Hematopoietic multipotent progenitor cell treated with erythropoietin and hydrocortisone succinate and interleukin-3 and kit ligand, for 17 days (in vitro differentiated cells): ENCODE data around the gene SYNPR.

Experiments used
- DNase-seq: peaks from one replicate; pipeline ENCODE4 v3.0.0-alpha.2; 2015; ENCODE audit warnings: low spot score

Gene SYNPR

DNA sequence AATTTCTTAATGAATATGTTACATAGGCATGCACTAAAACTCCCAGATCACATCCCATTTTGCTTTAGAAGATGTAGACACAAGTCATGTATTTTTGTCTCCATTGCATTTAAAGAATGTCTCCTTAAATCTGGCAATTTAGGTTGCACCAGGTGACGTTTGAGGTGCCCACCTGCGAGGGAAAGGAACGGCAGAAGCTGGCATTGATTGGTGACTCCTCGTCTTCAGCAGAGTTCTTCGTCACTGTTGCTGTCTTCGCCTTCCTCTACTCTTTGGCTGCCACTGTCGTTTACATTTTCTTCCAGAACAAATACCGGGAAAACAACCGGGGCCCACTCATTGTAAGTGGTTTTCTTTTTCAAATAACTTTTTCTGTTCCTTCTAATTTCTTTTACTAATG is 278.3 kb downstream of the SYNPR start:
- no peak for DNase-seq

DNA sequence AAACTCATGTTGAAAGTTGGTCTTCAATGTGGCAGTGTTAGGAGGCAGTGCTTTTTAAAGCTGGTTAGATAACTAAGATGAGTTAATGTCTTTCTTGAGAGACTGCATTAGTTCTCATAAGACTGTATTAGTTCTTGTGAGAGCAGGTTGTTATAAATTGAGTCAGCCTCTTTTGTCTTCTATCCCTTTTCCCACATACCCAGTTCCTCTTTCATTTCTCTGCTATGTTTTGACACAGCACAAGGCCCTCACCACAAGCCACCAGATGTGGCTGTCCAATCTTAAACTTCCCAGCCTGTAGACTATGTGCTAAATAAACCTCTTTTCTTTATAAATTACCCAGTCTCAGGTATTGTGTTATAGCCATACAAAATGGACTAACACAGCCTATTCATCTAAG is 279.8 kb downstream of the SYNPR start:
- DNase-seq, result no peak

DNA sequence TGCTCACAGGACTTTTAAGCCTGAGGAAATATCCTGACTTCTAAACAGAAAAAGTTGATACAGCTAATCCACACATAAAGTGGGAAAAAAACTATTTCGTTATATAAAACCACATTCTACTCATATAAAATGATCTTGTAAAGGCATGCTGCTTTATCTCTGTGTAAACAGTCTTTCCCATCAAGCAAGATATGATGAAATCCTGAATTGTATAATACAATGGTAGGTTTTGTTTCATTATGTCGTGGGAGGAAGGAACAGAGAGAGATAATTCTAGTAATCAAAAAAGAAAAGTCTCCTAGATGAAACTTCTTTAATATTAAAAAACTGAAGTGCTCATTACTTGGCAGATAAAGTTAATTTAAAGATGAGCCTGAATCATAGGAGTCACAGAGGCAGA is 281.8 kb downstream of the SYNPR start:
- no peak for DNase-seq

DNA sequence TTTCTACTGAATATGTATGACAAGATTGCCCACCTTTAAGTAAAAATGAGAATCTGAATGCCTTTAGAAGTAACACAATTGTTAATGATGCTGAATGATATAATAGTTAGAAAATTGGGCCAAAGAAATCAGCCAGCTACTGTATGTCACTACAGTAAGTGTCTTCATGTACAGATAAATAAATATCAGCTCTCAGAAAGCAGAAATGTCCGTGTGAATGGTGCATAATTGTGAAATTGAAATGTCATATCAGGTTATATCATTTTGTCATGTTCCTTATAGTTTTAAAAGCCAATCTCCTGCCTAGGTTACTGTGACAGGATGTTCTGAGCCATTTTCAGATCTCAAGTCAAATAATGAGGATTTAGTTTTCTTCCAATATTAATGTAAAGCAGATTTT is 283.8 kb downstream of the SYNPR start:
- no peak for DNase-seq

DNA sequence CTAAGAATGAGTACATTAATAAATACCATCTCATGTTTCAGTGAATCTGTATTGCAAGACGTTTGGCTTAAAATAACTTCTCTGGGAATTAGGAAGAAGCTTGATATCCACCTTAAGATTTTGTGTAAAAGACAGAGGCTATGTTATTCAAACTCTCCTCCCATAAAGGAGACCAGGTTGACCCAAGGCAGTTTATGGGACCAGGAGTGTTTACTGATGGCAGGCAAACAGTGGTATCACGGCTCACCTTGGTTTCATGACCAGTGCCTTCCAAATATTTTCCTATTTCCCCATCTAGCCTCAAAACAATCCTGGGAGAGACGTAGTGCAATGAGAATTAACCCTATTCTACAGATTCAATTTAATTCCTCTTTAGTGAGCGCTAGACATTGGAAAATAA is 284.2 kb downstream of the SYNPR start:
- DNase-seq, result no peak

DNA sequence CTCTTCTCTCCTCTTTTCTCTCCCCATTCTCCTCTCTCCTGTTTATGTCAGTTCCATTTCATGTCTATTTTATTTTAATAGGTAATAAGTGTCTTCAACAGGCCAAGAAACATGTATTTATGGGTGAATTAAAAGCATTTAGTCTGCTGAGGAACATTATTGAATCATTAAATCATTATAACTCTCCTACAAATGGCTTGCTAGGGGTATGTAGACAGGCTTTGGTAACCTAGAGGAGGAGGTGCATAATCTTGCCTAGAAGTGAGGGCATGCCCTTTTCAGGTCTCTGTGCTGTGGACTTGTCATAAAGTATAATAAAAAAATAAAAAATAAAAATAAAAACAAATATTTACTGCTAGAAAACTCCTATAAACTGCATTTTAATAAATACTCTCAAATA is 285.5 kb downstream of the SYNPR start:
- no peak for DNase-seq

DNA sequence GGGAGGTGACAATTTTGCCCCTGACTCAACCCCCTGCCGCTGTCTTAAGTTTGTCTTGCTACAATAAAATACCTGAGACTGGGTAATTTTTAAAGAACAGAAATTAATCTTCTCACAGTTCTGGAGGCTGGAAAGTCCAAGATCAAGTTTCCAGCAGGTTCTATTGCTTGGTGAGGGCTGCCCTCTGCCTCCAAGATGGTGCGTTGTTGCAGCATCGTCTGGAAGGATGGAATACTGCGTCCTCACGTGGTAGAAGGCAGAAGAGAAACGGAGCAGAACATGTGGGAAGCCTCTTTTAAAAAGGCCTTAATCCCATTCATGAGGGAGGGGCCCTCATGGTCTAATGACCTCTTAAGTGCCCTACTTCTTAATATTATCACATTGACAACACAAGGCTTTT is 287.1 kb downstream of the SYNPR start:
- no peak for DNase-seq

DNA sequence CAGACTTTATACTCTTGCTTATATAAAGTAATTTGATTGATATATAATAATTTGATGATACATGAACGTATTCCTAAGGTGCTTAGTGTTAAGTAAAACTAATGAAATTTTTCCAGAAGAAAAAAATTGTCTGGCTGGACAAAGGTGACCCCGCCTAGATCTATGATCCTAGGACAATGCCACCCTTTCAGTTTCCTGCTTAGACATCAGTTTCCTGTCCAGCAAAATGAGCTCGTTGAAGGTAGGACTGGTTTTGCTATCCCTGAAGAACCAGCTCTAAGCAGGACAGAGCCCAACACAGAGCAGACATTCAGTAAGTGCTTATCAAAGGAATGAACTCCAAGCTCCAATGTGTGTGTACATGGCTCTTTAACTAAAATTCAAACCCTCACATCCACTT is 293.6 kb downstream of the SYNPR start:
- no peak for DNase-seq

DNA sequence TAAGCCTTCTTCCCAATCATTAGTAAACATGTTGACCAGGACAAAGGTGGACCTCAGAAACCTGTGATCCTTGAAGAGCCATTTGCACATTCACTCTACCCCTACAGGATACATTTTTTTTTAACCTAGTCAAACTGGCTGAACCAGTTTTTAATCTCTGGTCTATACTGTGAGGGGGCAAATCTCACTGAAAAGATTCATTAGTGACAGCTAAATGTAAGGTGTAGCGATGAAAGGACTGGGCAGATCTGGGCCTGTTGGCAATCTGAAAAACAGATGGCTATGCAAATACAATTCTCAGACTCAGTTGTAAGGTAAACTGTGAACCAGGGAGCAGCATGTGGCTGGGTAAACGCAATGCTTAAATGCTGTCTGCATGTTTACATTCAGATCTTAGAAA is 298.7 kb downstream of the SYNPR start:
- no peak for DNase-seq

DNA sequence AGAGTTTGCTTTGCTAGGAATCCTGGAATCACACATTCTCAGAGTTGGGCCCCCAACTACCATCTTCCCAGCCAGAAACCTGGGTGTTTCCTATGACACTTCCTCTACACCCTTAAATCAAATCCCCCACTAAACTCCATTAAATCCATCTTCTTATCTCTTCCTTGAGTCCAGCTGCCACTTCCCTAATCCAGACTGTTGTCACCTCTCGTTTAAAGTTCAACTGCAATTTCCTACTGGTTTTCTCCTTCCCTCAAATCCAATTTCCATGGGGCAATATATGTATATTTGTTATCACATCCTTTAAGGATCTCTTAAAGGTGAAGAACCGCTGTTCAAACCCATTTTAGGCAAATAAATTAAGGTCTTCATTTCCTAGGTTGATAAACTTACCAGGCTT is 300.8 kb downstream of the SYNPR start:
- no peak for DNase-seq

DNA sequence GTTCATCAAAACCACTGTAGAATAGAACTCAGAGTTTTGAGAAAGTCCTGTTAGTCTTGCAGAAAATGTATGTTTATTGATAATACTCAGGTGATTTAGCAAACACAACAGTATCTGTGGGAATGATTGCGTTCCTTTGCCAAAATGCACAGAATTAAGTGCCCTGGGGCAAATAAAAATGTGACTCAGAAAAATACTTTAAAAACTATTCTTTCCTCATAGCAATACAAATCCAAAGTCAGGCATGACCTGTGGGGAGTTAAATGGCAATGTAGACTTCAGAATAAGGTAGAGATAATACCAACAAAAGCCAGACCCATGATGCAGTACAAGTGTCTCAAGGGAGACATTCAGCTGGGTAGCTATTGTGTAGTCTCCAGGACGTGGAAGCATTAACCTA is 302.0 kb downstream of the SYNPR start:
- no peak for DNase-seq

DNA sequence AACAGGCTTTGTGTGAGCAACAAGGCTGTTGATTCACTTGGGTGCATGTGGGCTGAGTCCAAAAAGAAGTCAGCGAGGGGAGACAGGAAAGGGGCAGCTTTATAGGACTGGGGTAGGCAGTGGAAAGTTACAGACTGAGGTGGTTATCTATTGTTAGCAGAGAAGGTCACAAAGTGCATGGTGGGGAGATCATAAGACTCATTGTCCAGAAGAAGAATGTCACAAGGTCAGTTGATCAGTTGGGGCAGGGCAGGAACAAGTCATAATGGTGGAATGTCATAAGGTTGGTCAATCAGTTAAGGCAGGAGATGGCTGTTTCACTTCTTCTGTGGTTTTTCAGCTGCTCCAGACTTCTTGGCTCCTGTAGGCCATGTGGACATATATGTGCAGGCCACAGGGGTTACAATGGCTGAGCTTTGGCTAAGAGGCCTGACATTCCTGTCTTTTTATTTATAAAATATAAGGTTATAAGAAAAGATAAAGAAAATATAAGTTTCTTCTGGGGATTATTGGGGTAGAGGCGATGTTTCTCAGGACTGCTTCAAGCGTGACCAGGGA is 304.9 kb downstream of the SYNPR start:
- DNase-seq, result no peak

DNA sequence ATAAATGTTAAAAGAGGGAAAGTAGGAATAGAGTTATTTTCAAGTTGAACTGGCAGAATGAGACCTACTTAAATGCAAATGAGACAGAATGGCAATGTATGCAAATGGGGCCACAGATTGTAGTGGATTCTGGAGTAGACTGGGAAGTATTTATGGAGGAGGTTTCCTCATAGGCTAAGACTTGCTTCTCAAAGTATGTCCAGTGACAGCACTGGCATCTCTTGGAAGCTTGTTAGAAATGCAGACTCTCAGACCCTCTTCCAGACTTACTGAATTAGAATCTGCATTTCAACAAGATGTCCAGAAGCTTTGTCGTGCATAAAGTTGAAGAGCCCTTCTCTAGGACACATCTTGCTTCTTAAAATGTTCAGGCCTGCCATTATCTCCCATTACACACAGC is 306.6 kb downstream of the SYNPR start:
- DNase-seq, result no peak

DNA sequence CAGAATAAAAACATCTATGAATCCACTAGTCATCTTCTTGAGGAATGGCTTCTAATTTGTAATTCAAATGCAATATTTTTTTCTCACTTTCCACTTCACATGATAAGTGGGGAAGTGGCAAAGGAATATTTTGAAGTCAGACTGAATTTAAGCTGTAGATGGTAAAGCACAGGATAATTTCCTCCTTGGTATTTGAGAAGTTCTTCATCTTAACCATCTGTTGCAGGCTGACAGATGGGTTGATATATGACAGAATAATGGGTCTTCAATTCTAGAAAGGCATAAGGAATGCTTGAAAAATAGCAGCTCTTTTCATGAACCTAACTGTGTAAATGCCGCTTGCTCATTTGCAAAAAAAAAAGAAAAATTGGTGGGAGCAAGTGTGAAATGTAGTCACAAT is 307.8 kb downstream of the SYNPR start:
- no peak for DNase-seq

DNA sequence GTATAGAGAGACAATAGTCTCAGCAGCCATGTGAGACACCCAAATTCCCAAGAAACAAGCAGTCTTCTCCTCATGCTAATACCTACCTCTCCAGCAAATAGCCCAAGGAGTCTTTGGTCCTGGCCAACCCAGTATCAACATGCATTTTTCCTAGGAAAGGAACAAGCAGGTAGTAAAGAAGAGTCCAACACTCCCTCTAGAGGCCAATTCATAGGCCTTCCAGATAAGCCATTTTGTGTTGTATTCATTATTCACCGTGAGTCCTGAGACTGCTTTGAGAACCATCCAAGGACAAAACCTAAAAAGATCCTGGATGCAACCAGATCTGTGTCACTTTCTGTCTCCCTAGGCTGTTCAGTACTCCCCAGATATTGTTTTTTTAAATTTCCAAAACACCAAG is 310.8 kb downstream of the SYNPR start:
- DNase-seq, result no peak

DNA sequence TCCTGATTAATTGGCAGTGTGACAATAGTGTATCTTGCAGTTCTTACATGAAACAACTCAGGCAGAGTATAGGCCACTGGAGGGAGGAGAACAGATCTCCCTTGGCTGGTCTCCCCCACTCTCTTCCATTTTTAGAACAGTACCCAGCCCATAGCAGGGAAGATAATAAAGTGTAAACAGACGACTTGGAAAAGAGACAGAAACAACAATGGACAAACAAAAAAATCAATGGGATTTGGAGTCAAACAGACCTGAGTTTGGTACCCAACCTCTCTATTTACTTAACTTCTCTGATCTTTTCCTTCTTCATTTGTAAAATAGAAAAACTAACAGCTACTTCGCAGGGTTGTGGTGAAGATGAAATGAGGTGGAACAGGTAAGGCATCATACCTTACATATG is 315.7 kb downstream of the SYNPR start:
- DNase-seq, result no peak

DNA sequence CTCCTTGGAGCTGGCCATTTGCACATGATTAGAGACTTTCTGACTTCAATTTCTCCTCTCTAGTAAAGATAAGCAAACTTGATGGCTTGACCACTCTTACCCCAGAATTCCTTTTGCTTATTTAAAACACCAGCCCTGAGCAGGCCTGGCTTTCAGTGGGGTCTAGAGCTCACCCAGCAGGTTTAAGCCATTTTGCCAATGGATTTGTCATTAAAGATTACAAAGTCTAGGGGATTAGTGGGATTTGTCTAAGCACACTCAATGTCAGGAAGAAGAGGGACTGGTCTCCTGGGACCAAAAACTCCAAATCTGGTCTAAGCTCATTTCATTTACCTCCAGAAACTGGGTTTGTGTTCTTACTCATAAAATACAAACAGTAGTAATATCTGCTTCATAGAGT is 317.1 kb downstream of the SYNPR start:
- no peak for DNase-seq

DNA sequence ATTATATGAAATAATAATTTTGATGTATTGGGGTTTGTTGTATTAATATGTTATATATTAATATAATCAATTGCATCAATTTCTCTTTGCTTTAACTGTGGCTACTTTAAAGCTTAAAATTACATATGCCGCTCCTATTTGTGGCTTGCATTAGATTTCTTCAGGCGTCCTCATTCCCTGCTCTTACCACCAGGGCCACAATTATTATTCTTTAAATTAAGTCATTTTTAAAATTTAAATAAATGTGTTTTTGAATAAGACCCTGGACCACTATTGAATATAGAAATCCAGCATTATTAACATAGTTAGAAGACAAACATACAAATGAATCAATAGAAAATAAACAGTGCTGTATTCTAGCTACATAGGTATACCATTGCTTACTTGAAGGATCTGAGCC is 318.9 kb downstream of the SYNPR start:
- DNase-seq, result no peak

DNA sequence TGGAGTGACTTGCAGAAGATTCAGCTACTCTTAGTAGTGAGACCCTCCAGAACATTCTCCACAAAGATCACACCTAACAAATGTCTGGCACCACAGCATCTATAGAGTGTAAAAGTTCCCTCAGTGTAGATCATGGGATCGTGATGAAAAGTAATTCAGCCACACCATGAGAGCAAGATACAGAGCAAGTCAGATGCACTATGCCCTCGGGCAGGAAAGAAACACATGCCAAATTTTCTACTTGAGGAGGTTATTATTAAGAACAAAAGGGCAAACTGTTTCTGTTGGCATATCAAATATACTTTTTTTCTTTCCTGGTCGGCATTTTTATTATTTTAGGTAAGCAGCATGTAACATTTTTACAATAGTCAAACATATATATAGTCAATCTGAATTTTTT is 329.6 kb downstream of the SYNPR start:
- no peak for DNase-seq

DNA sequence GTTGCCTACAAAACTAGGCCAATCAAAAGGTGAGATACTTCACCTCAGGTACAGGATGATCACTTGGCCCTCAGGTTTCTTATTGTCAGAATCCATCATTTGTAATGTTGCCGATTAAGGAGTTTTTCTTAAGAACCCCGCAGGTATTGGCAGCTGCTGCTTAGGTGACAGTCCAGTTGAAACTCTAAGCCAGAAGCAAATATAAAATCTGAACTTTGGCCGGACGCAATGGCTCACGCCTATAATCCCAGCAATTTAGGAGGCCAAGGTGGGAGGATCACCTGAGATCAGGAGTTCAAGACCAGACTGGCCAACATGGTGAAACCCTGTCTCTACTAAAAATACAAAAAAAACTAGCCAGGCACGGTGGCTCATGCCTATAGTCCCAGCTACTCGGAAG is 331.3 kb downstream of the SYNPR start:
- no peak for DNase-seq

DNA sequence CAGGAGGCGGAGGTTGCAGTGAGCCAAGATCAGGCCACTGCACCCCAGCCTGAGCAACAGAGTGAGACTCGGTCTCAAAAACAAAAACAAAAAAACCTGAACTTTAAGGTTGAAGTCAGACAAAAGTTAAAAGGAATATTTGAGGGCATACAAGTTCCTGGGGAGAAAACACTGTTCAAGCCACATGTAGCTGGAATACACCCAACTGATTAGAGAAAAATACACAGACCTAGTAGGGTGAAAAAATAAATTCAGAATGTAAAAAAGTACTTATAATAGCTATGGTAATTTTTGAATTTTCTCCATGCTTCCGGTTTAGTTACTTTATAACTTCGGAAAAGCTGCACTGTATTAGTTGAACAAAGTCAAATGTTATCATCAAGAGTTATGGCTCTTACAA is 331.7 kb downstream of the SYNPR start:
- DNase-seq, result no peak

DNA sequence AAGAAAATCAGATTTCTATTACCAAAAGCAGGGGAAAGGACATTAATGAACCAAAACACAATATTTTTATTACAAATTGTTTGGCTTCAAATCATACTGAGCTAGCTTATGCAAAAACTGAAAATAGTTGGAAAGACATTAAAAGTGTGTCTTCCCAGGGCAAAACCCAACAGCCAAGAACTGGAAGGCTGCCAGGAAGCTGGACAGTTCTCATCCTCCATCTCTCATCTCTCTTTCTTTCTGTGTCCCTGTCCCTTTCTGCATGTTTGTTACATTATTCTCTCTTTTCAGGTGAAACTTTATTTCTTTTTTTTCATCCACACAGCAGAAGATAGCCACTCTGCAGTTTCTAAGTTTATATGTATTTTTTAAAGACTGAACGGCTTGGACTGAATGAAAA is 333.3 kb downstream of the SYNPR start:
- no peak for DNase-seq

DNA sequence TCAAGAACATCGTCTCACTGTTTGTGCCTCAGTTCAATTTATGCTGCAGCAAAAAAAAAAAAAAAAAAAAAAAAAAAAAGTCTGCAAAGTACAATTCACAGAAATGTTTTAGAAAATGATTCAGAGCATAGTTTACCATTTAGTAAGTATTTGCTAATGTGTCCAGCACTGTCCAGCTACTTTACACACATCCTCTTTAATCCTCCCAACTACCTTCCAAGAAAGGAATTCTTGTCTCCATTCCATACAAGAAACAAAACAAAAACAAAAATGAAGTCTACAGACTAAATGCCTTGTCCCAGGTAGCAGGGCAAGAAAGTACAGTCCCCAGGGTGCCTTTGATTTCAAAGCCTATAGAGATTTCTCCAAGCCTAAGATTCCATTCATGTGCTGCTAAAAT is 335.5 kb downstream of the SYNPR start:
- no peak for DNase-seq

DNA sequence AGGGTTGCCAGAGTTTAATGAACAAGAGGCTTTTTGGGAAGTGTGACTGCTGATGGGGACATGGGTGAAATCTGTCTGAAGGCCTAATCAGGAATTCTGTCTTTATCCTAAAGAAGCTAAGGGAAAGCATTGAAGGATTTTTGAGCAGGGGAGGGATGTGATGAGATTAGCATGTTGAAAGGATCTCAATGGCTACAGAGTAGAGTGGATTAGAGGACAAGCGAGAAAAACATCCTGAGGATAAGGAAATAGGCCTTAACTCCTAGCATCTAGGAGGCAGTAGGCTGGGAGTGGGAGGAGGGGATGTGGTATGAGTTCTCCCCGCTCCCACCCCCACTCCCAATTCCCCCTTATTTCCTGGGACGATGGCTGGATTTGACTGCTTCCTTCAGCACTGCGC is 339.3 kb downstream of the SYNPR start:
- no peak for DNase-seq

DNA sequence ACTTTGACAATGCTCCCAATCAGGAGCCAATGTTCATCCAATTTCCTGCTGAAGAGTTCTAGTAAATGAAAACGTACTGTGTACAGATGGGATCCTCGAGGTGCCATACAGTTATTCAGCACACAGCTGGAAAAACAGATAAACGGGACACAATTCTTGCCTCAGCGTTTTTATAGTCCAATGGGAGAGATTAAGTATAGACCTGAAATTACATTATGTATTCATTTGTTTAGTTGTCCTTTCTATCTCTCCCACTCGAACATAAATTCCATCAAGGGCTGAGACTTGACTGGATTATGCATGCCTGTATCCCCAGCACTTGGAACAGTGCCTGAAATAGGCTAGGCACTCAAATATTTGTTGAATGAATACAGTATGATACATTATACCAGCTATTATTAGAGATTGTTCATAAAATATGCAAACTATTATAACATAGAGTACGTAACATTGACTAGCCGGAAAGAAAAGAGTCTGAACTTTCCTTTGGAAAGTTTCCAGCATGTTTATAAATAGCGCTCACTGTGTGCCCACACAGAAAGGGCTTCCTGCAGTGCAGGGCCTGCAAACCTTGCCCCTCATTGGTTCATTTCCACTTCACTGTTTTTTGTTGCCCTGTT is 346.9 kb downstream of the SYNPR start:
- DNase-seq, result no peak
